ENCODE data around the gene SMG9. TPM values are rescaled to one million over a fixed set of nuclear protein-coding genes. Genes with fewer than 3 reads are reported as not detected.

Gene SMG9
- total and polyA plus RNA-seq, 2 of the 13 experiments (the other 11 are each of a cell fraction or from before 2014, with no cell fraction given), result 16.1 to 18.7 TPM

DNA sequence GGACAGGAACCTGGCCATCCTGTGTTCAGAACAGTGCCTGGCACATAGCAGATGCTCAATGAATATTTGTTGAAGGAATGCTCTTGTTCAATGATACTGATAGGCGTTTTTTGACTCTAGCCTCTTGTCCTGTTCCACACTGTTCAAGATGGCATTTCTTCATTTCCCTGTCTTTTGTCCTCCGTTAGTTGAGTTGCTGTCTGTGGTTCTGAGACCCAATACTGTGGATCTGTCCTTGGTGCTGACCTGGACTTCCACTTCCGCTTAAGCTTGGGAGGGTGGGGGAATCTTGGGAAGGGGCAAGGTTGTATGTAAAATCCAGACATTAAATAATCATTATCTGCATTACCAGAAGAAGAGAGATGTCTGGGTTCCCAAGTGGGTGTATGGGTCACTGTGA lies 34.3 kb upstream of the SMG9 start (continued):
- TF ChIP-seq ETV5 (CRISPR knock-in tag; IDR thresholded peaks at IDR 0.05; ENCODE audit: borderline replicate concordance), result 0 out of 2 replicates have a peak, but pooled peaks have one; percentile 26
- TF ChIP-seq FOXC1 (CRISPR knock-in tag; IDR thresholded peaks at IDR 0.05; ENCODE audit: borderline replicate concordance), result no peak
- 0 out of 2 replicates have a peak, but pooled peaks have one; percentile 78 for TF ChIP-seq GPN1 (CRISPR knock-in tag; IDR thresholded peaks at IDR 0.05; ENCODE audit: borderline replicate concordance)
- TF ChIP-seq EED (CRISPR knock-in tag; IDR thresholded peaks at IDR 0.05), result no peak
- no peak for TF ChIP-seq THYN1 (CRISPR knock-in tag; IDR thresholded peaks at IDR 0.05; ENCODE audit: borderline replicate concordance, low read depth)
- TF ChIP-seq, protein P1, sequence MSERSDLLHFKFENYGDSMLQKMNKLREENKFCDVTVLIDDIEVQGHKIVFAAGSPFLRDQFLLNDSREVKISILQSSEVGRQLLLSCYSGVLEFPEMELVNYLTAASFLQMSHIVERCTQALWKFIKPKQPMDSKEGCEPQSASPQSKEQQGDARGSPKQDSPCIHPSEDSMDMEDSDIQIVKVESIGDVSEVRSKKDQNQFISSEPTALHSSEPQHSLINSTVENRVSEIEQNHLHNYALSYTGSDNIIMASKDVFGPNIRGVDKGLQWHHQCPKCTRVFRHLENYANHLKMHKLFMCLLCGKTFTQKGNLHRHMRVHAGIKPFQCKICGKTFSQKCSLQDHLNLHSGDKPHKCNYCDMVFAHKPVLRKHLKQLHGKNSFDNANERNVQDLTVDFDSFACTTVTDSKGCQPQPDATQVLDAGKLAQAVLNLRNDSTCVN (CRISPR knock-in tag; IDR thresholded peaks at IDR 0.05; ENCODE audit: borderline replicate concordance), result peak; percentile 62; the same call in 1 of the 2 replicates
- peak; percentile 89; the same call in 1 of the 2 replicates for TF ChIP-seq TGIF2 (CRISPR knock-in tag; IDR thresholded peaks at IDR 0.05)
- TF ChIP-seq RFXANK (CRISPR knock-in tag; IDR thresholded peaks at IDR 0.05), result 0 out of 2 replicates have a peak, but pooled peaks have one; percentile 69
- no peak for TF ChIP-seq SP5 (CRISPR knock-in tag; IDR thresholded peaks at IDR 0.05; ENCODE audit: borderline replicate concordance, low read depth)
- TF ChIP-seq, protein P2, sequence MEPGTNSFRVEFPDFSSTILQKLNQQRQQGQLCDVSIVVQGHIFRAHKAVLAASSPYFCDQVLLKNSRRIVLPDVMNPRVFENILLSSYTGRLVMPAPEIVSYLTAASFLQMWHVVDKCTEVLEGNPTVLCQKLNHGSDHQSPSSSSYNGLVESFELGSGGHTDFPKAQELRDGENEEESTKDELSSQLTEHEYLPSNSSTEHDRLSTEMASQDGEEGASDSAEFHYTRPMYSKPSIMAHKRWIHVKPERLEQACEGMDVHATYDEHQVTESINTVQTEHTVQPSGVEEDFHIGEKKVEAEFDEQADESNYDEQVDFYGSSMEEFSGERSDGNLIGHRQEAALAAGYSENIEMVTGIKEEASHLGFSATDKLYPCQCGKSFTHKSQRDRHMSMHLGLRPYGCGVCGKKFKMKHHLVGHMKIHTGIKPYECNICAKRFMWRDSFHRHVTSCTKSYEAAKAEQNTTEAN (CRISPR knock-in tag; conservative IDR thresholded peaks at IDR 0.05), result no peak
- peak; percentile 40; the same call in 1 of the 2 replicates for TF ChIP-seq WIZ (CRISPR knock-in tag; IDR thresholded peaks at IDR 0.05)
- no peak for TF ChIP-seq MAFK (conservative IDR thresholded peaks at IDR 0.05 in 1 of 2, IDR thresholded peaks at IDR 0.05 in 1 of 2; ENCODE audit: low read length in 2 of 2)
- TF ChIP-seq, protein P3, sequence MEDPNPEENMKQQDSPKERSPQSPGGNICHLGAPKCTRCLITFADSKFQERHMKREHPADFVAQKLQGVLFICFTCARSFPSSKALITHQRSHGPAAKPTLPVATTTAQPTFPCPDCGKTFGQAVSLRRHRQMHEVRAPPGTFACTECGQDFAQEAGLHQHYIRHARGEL (CRISPR knock-in tag; IDR thresholded peaks at IDR 0.05), result no peak
- TF ChIP-seq, protein P4, sequence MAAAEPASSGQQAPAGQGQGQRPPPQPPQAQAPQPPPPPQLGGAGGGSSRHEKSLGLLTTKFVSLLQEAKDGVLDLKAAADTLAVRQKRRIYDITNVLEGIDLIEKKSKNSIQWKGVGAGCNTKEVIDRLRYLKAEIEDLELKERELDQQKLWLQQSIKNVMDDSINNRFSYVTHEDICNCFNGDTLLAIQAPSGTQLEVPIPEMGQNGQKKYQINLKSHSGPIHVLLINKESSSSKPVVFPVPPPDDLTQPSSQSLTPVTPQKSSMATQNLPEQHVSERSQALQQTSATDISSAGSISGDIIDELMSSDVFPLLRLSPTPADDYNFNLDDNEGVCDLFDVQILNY (CRISPR knock-in tag; conservative IDR thresholded peaks at IDR 0.05), result peak; percentile 87
- TF ChIP-seq CHD4 (IDR thresholded peaks at IDR 0.05; ENCODE audit: borderline replicate concordance, low read length), result no peak
- TF ChIP-seq, protein P5, sequence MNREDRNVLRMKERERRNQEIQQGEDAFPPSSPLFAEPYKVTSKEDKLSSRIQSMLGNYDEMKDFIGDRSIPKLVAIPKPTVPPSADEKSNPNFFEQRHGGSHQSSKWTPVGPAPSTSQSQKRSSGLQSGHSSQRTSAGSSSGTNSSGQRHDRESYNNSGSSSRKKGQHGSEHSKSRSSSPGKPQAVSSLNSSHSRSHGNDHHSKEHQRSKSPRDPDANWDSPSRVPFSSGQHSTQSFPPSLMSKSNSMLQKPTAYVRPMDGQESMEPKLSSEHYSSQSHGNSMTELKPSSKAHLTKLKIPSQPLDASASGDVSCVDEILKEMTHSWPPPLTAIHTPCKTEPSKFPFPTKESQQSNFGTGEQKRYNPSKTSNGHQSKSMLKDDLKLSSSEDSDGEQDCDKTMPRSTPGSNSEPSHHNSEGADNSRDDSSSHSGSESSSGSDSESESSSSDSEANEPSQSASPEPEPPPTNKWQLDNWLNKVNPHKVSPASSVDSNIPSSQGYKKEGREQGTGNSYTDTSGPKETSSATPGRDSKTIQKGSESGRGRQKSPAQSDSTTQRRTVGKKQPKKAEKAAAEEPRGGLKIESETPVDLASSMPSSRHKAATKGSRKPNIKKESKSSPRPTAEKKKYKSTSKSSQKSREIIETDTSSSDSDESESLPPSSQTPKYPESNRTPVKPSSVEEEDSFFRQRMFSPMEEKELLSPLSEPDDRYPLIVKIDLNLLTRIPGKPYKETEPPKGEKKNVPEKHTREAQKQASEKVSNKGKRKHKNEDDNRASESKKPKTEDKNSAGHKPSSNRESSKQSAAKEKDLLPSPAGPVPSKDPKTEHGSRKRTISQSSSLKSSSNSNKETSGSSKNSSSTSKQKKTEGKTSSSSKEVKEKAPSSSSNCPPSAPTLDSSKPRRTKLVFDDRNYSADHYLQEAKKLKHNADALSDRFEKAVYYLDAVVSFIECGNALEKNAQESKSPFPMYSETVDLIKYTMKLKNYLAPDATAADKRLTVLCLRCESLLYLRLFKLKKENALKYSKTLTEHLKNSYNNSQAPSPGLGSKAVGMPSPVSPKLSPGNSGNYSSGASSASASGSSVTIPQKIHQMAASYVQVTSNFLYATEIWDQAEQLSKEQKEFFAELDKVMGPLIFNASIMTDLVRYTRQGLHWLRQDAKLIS (CRISPR knock-in tag; IDR thresholded peaks at IDR 0.05), result no peak
- TF ChIP-seq, protein P6, sequence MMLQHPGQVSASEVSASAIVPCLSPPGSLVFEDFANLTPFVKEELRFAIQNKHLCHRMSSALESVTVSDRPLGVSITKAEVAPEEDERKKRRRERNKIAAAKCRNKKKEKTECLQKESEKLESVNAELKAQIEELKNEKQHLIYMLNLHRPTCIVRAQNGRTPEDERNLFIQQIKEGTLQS (CRISPR knock-in tag; IDR thresholded peaks at IDR 0.05), result peak; percentile 75
- TF ChIP-seq ZNF296 (CRISPR knock-in tag; conservative IDR thresholded peaks at IDR 0.05), result 0 out of 2 replicates have a peak, but pooled peaks have one; percentile 50
- TF ChIP-seq NFYB (CRISPR knock-in tag; IDR thresholded peaks at IDR 0.05), result 0 out of 2 replicates have a peak, but pooled peaks have one; percentile 28
- peak; percentile 53; the same call in 1 of the 2 replicates for TF ChIP-seq FOXK1 (CRISPR knock-in tag; IDR thresholded peaks at IDR 0.05; ENCODE audit: borderline replicate concordance, low read depth)
- TF ChIP-seq RFXAP (CRISPR knock-in tag; IDR thresholded peaks at IDR 0.05; ENCODE audit: borderline replicate concordance), result no peak
- 0 out of 2 replicates have a peak, but pooled peaks have one; percentile 29 for TF ChIP-seq NFE2 (CRISPR knock-in tag; IDR thresholded peaks at IDR 0.05)

All from HepG2 (cell line).